ENCODE results near the gene PPP2R1A. TPM values are rescaled to one million over a fixed set of nuclear protein-coding genes. Genes with fewer than 3 reads are reported as not detected.

The PPP2R1A gene
- total RNA-seq, 1 experiment from 2014 or later = 266 TPM

DNA sequence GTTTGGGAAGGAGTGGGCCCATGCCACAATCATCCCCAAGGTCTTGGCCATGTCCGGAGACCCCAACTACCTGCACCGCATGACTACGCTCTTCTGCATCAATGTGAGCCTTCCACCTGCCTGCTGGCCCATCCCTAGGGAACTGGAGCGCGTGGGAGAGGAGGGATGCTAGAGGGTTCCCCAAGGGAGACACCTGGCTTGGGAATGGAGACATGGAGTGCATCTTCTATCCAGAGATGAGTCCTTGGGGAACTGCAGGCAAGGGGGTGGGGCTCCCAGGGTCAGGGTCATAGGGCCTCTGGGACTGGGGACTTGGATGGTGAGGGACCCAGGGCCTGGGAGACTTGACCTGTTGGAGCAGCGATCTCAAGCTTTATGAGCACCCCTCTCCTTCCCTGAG lies 31.2 kb downstream of the PPP2R1A start (continued):
- TF ChIP-seq CTCF (IDR thresholded peaks at IDR 0.05 in 2 of 3, conservative IDR thresholded peaks at IDR 0.05 in 1 of 3; ENCODE audit: borderline replicate concordance in 1 of 3, insufficient read depth in 1 of 3, low read depth in 2 of 3, low read length in 2 of 3) (no peak), ZNF274 (IDR thresholded peaks at IDR 0.05; ENCODE audit: low read depth, low read length) (no peak), YY1 (IDR thresholded peaks at IDR 0.05; ENCODE audit: extremely low read depth, insufficient replicate concordance, low read depth, low read length) (no peak), POLR2AphosphoS5 (IDR thresholded peaks at IDR 0.05; ENCODE audit: low read depth, low read length) (no peak), ZBTB33 (IDR thresholded peaks at IDR 0.05; ENCODE audit: extremely low read depth, insufficient replicate concordance, low read length) (no peak), SP1 (IDR thresholded peaks at IDR 0.05; ENCODE audit: low read depth) (no peak), EGR1 (IDR thresholded peaks at IDR 0.05; ENCODE audit: low read depth) (no peak), RAD21 (IDR thresholded peaks at IDR 0.05; ENCODE audit: low read depth) (no peak)

DNA sequence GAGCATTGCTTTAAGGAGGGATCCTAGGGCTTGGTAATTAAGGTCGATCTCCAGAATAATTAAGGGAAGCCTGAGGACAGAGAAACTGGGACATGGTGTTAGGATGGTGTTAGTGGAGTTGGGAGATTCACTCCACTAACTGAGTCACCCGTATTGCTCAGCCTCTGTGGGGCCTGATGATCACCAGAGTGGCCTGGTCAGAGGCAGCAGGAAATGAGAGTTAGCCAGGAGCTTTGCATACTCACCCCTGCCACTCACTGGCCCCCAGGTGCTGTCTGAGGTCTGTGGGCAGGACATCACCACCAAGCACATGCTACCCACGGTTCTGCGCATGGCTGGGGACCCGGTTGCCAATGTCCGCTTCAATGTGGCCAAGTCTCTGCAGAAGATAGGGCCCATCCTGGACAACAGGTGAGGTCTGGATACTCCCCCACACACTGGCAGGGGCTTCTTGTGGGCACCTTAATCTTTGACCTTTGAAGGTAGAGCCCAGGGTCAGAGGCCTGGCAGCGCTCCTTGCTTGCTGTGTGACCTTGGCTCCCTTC lies 32.1 kb downstream of the PPP2R1A start:
- ChIA-PET POLR2A (no interaction called here), RAD21 (ENCODE audit: low non-redundant PET in 1 of 2, low total read pairs in 2 of 2, uncharacterized antibody in 2 of 2, unreplicated experiment in 2 of 2) (no interaction called here), CTCF (no interaction called here)
- BruUV-seq (replicated peaks) = no TSS peak
- Histone ChIP-seq H3K4me2 (ENCODE audit: low read length) (no peak overlapping the region), H3K4me3 (replicated peaks in 1 of 2; ENCODE audit: low read depth in 1 of 2, low read length in 2 of 2) (no peak overlapping the region), H3K27ac (ENCODE audit: low read depth, low read length) (no peak overlapping the region), H3K9ac (ENCODE audit: low read length) (no peak overlapping the region), H3K27me3 (ENCODE audit: insufficient read depth, low read length) (no peaks in the 10 kb centered on the region), H3K79me2 (ENCODE audit: insufficient read depth, low read length) (peaks cover 7% of the 10 kb centered on the region; the same call in 1 of the 2 replicates), H3K36me3 (ENCODE audit: control insufficient read depth in 1 of 2, insufficient read depth in 2 of 2, low read length in 2 of 2) (peaks cover 81 to 82% of the 10 kb centered on the region in 2 experiments), H4K20me1 (ENCODE audit: insufficient read depth) (no peaks in the 10 kb centered on the region), H2AFZ (ENCODE audit: low read depth, low read length, poor library complexity, severe bottlenecking) (no peak overlapping the region), H3K9me2 (ENCODE audit: insufficient read depth) (no peaks in the 10 kb centered on the region), H3K9me3 (ENCODE audit: control insufficient read depth in 1 of 2, insufficient read depth in 1 of 2, low read depth in 1 of 2, low read length in 2 of 2) (no peaks in the 10 kb centered on the region), H3K4me1 (ENCODE audit: control insufficient read depth in 1 of 2, insufficient read depth in 2 of 2, low read length in 2 of 2) (no peaks in the 10 kb centered on the region)
- intact Hi-C loops (cut with micrococcal nuclease) = no loop called here
- TF ChIP-seq CBX3 (IDR thresholded peaks at IDR 0.05; ENCODE audit: low read depth) (no peak), SP1 (IDR thresholded peaks at IDR 0.05; ENCODE audit: low read depth) (no peak), POLR2AphosphoS5 (IDR thresholded peaks at IDR 0.05; ENCODE audit: low read depth, low read length) (no peak), RAD21 (IDR thresholded peaks at IDR 0.05; ENCODE audit: low read depth) (no peak), EZH2 (IDR thresholded peaks at IDR 0.05) (no peak), EGR1 (IDR thresholded peaks at IDR 0.05; ENCODE audit: low read depth) (no peak), CTCF (IDR thresholded peaks at IDR 0.05 in 2 of 3, conservative IDR thresholded peaks at IDR 0.05 in 1 of 3; ENCODE audit: borderline replicate concordance in 1 of 3, insufficient read depth in 1 of 3, low read depth in 2 of 3, low read length in 2 of 3) (no peak), EZH2phosphoT487 (IDR thresholded peaks at IDR 0.05; ENCODE audit: borderline replicate concordance) (no peak), POLR2A (IDR thresholded peaks at IDR 0.05; ENCODE audit: borderline replicate concordance, extremely low read depth, insufficient read depth, insufficient read length) (no peak)
- ATAC-seq (no peak), DNase-seq (ENCODE audit: low read depth, low spot score) (no peak)
